Breast epithelium (tissue), 3 donors: ENCODE measurements around the gene ANKRD26.

ENCODE experiments used
- CTCF ChIP-seq, 3 donors: fragments of 450-650 bp; IDR thresholded peaks; one replicate each; pipeline ENCODE4 v1.5.1; 2016 to 2017; ENCODE audit warnings: antibody characterized with exemption in 3 of 3, mild to moderate bottlenecking in 3 of 3, moderate library complexity in 3 of 3
- POLR2A ChIP-seq: fragments of 450-650 bp; IDR thresholded peaks from one replicate; pipeline ENCODE4 v1.6.1; 2016; ENCODE audit warnings: antibody characterized with exemption, mild to moderate bottlenecking, moderate library complexity
- POLR2AphosphoS5 ChIP-seq, 3 donors: sonication (generic); formaldehyde crosslinking; IDR thresholded peaks; one replicate each; pipeline ENCODE4 v1.6.1; 2017; ENCODE audit warnings: antibody characterized with exemption in 3 of 3

GRCh38 chr10:27108165-27108564 is 7.9 kb upstream of the ANKRD26 start:
- TF ChIP-seq POLR2A: no peak
- no peak for TF ChIP-seq CTCF (IDR thresholded peaks at IDR 0.05)
- no peak for TF ChIP-seq POLR2AphosphoS5 (IDR thresholded peaks at IDR 0.05)
